Measurements from ENCODE around the gene SIAH3. TPM values are rescaled to one million over a fixed set of nuclear protein-coding genes. Genes with fewer than 3 reads are reported as not detected.
A peak's percentile ranks its signal among the peaks of the same experiment; 100 is the strongest.
"Not testable (repeated sequence)": the region's sequence is repeated elsewhere in the genome, so short reads cannot be mapped to it uniquely, and the experiment has no call there.

SIAH3 gene
- polyA plus RNA-seq, 12 donors = 0.07 to 1.0 (median 0.19) TPM; not detected in 2

GRCh38 chr13:45783346-45784043, 68.1 kb downstream of the SIAH3 start:
- DNase-seq = no peak

- no peak for DNase-seq
Measured at GRCh38 chr13:45782327-45783045, 69.1 kb downstream of the SIAH3 start.

GRCh38 chr13:45781553-45782326, 69.8 kb downstream of the SIAH3 start:
- DNase-seq = peak; percentile 38

GRCh38 chr13:45779901-45780300, 71.7 kb downstream of the SIAH3 start:
- no peak for DNase-seq

GRCh38 chr13:45778882-45779281, 72.7 kb downstream of the SIAH3 start:
- no peak for DNase-seq

GRCh38 chr13:45776748-45777147, 74.8 kb downstream of the SIAH3 start:
- DNase-seq = no peak

GRCh38 chr13:45775401-45775963, 76.1 kb downstream of the SIAH3 start:
- no peak for DNase-seq

GRCh38 chr13:45773944-45774343, 77.6 kb downstream of the SIAH3 start:
- DNase-seq = no peak

- no peak for DNase-seq
Measured at GRCh38 chr13:45773236-45773635, 78.3 kb downstream of the SIAH3 start.

- no peak for DNase-seq
Measured at GRCh38 chr13:45770886-45771285, 80.7 kb downstream of the SIAH3 start.

- DNase-seq = no peak
Measured at GRCh38 chr13:45768656-45769479, 82.7 kb downstream of the SIAH3 start.

GRCh38 chr13:45765464-45765863, 86.1 kb downstream of the SIAH3 start:
- no peak for DNase-seq

GRCh38 chr13:45763419-45763818, 88.1 kb downstream of the SIAH3 start:
- no peak for DNase-seq

GRCh38 chr13:45757589-45757988, 94.0 kb downstream of the SIAH3 start:
- not testable (repeated sequence) for DNase-seq

GRCh38 chr13:45756498-45756897, 95.1 kb downstream of the SIAH3 start:
- not testable (repeated sequence) for DNase-seq

GRCh38 chr13:45752510-45752909, 99.0 kb downstream of the SIAH3 start:
- no peak for DNase-seq

GRCh38 chr13:45751885-45752284, 99.7 kb downstream of the SIAH3 start:
- no peak for DNase-seq

- no peak for DNase-seq
Measured at GRCh38 chr13:45750566-45750965, 101.0 kb downstream of the SIAH3 start.

GRCh38 chr13:45748941-45749759, 102.4 kb downstream of the SIAH3 start:
- DNase-seq = no peak

- no peak for DNase-seq
Measured at GRCh38 chr13:45747071-45747470, 104.5 kb downstream of the SIAH3 start.
